Measurements from ENCODE around the gene SNX20. TPM values are rescaled to one million over a fixed set of nuclear protein-coding genes. Genes with fewer than 3 reads are reported as not detected.

The SNX20 gene, protein sequence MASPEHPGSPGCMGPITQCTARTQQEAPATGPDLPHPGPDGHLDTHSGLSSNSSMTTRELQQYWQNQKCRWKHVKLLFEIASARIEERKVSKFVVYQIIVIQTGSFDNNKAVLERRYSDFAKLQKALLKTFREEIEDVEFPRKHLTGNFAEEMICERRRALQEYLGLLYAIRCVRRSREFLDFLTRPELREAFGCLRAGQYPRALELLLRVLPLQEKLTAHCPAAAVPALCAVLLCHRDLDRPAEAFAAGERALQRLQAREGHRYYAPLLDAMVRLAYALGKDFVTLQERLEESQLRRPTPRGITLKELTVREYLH
- total RNA-seq (1 to 10 TPM in 2 of 7 donors, under 1 TPM in 5; 0.48 to 1.3 (median 0.82) TPM), polyA plus RNA-seq (1 to 10 TPM in 1 of 2 donors, under 1 TPM in 1; 0.38 to 2.7 TPM)
- long read RNA-seq, donor 1, result 0 reads
- long read RNA-seq, donor 2, result 0 reads
- long read RNA-seq, donor 3, partial matches to known transcripts, result 1 of 3 reads
- long read RNA-seq, donor 3, other reads (novel, unspliced or antisense), result 0 of 3 reads

DNA sequence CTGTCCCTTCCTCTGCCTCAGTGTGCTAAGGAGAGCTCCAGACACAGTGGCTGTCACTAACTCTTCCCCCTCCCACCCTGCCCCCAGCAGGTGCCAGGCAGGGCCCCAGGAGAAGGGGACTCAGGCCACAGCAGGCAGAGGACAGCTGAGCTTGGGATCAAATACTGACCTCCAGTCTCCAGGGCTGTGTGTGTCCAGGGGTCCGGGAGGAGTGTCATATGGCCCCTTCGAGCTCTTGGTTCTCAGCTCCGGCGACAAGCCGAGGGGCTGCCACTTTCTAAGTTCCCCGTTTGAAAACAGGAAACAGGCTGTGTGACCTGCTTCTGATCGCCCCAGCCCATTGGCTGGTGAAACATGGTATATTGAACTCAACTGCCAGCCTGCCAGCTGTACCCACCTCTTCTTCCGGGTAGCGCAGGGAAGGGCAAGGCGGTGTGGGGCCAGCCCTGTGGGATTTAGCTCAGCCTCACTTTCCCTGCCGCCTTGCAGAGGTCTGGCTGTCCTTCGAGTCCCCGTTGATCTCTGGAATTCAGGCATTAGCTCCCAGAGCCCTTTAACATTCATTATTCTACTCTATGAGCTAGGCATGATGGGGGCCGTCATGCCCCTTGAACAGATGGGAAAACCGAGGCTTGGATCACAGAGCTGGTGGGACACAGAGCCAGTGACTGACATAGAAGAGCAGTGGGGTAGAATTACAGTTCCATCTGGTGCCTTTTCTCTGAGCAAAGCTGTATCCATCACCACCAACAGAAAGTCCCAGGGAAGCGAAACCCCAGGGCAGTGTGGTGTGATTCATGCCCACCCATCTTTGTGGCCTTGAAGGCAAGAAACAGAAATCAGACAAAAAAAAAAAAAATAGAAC, at the start of gene SNX20:
TSS of gene SNX20 (minus strand) at position 292 of the 865 bp plus-strand sequence. CDS start 3,786 bp downstream, outside the sequence.
- no peaks in the 10 kb centered on the region for H3K27me3 ChIP-seq
- no peaks in the 10 kb centered on the region for H3K4me1 ChIP-seq (ENCODE audit: insufficient read depth)
- H3K4me3 ChIP-seq, result no peak within 1 kb of the TSS
- WGBS, 3 donors, result 81 to 92% (median 83%) methylated on average over 14 to 16 of the region's 16 CpGs
- intact Hi-C loops (cut with DNase I), result no loop called here
- TF ChIP-seq EP300 (IDR thresholded peaks at IDR 0.05) (no peak), CTCF (IDR thresholded peaks at IDR 0.05) (no peak), POLR2A (IDR thresholded peaks at IDR 0.05) (no peak)
- no peak within 1 kb of the TSS for H3K27ac ChIP-seq
- no peaks in the 10 kb centered on the region for H3K9me3 ChIP-seq
- peak in 1 of 5 donors; percentile 5 for DNase-seq
- no peaks in the 10 kb centered on the region for H3K36me3 ChIP-seq

DNA sequence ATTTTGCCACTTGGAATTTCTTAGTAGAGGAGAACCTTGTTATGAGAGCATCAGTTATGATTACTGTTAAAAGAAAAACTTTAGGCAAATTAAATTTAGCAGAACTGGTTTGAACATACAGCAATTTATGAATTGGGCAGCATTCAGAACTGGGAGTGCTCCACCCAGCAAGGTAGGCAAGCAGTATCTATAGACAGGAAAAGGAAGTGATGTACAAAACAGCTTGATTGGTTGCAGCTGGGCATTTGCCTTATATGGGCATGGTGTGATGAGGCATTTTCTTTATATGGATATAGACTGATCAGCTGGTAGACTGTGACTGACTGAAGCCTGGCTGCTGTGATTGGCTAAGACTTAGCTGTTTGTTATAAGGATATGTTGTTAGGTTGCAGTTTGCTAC, 43.2 kb upstream of the SNX20 start:
- Histone ChIP-seq H3K36me3 (no peaks in the 10 kb centered on the region), H3K27me3 (no peaks in the 10 kb centered on the region), H3K9me3 (no peaks in the 10 kb centered on the region), H3K4me3 (no peak overlapping the region), H3K4me1 (ENCODE audit: insufficient read depth) (no peaks in the 10 kb centered on the region), H3K27ac (no peak overlapping the region)
- TF ChIP-seq EP300 (IDR thresholded peaks at IDR 0.05) (no peak), POLR2A (IDR thresholded peaks at IDR 0.05) (no peak), CTCF (IDR thresholded peaks at IDR 0.05) (no peak)
- intact Hi-C loops (cut with DNase I), result no loop called here
- DNase-seq, result no peak

DNA sequence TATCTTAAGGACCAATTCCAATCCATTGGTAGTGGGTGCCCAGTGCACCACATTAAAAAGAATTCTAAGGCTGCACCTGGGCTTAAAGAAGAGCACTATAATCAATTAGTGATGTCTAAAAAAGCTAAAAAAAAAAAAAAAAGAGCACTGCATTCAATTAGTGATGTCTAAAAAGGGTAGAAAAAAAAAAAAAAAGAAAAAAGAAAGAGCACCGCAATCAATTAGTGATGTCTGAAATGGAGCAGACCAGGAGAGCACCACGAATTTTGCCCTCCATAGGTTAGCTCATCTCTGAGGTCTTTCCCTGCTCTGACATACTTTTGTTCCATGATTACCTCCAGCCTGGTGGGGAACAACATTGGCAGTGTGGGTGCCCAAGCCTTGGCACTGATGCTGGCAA, 41.8 kb upstream of the SNX20 start:
- H3K4me3 ChIP-seq, result no peak overlapping the region
- H3K4me1 ChIP-seq (ENCODE audit: insufficient read depth), result no peaks in the 10 kb centered on the region
- intact Hi-C loops (cut with DNase I), result no loop called here
- WGBS, 3 donors, result 75 to 86% (median 80%) methylated on average over 2 of the region's 2 CpGs
- no peak overlapping the region for H3K27ac ChIP-seq
- TF ChIP-seq POLR2A (IDR thresholded peaks at IDR 0.05), result no peak
- no peak for DNase-seq
- H3K9me3 ChIP-seq, result no peaks in the 10 kb centered on the region
- no peaks in the 10 kb centered on the region for H3K27me3 ChIP-seq
- no peaks in the 10 kb centered on the region for H3K36me3 ChIP-seq

DNA sequence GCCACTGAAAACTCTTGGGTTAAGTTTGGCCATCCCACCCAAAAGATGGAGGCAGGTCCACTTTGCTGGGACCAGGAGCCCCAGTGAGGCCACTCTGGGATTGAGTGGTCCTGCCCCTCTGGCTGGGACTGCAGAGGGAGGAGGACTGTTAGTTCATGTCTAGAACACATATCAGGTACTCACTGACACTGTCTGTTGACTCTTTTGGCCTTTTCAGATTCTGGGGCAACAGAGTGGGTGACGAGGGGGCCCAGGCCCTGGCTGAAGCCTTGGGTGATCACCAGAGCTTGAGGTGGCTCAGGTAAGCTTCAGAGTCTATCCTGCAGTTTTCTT, 41.3 kb upstream of the SNX20 start:
- Histone ChIP-seq H3K27me3 (no peaks in the 10 kb centered on the region), H3K4me1 (ENCODE audit: insufficient read depth) (no peaks in the 10 kb centered on the region), H3K9me3 (no peaks in the 10 kb centered on the region), H3K36me3 (no peaks in the 10 kb centered on the region), H3K4me3 (no peak overlapping the region), H3K27ac (no peak overlapping the region)
- no peak for TF ChIP-seq CTCF (IDR thresholded peaks at IDR 0.05)
- no peak for TF ChIP-seq POLR2A (IDR thresholded peaks at IDR 0.05)
- TF ChIP-seq EP300 (IDR thresholded peaks at IDR 0.05), result no peak
- no peak for DNase-seq
- WGBS, 3 donors, result 94 to 100% (median 94%) methylated on average over 1 of the region's 1 CpG
- intact Hi-C loops (cut with DNase I), result no loop called here

Data from ovary (tissue), 10 donors.